Loucy (cell line): ENCODE results near the gene NUMB.

Experiments
- H2AFZ ChIP-seq: fragments of 200-600 bp; sonication (generic); 2 replicates; pipeline ENCODE4 v1.6.0; 2016; ENCODE audit warnings: antibody characterized with exemption, mild to moderate bottlenecking, low read length, moderate library complexity
- H3F3A ChIP-seq: fragments of 200-600 bp; 2 replicates; pipeline ENCODE4 v1.6.0; 2016; ENCODE audit warnings: antibody characterized with exemption, low read depth, mild to moderate bottlenecking
- H3K27me3 ChIP-seq: fragments of 200-600 bp; sonication (generic); 2 replicates; pipeline ENCODE4 v1.6.1; 2014; ENCODE audit warnings: low read length, mild to moderate bottlenecking; ENCODE audit not compliant: insufficient read depth, poor library complexity, severe bottlenecking
- H3K36me3 ChIP-seq: fragments of 200-600 bp; sonication (generic); 2 replicates; pipeline ENCODE4 v1.6.1; 2016; ENCODE audit warnings: low read length; ENCODE audit not compliant: insufficient read depth
- H3K4me1 ChIP-seq: fragments of 200-600 bp; sonication (generic); 2 replicates; pipeline ENCODE4 v1.5.1; 2014; ENCODE audit warnings: low read length, mild to moderate bottlenecking; ENCODE audit not compliant: insufficient read depth, poor library complexity, severe bottlenecking
- H3K4me2 ChIP-seq: fragments of 200-600 bp; sonication (generic); 2 replicates; pipeline ENCODE4 v1.6.0; 2014; ENCODE audit warnings: antibody characterized with exemption, low read length, low read depth, mild to moderate bottlenecking; ENCODE audit not compliant: poor library complexity, severe bottlenecking
- H3K4me3 ChIP-seq: fragments of 200-600 bp; sonication (generic); 2 replicates; pipeline ENCODE4 v1.5.1; 2014; ENCODE audit warnings: low read length, mild to moderate bottlenecking, mixed read lengths; ENCODE audit not compliant: poor library complexity, severe bottlenecking
- H3K79me2 ChIP-seq: fragments of 200-600 bp; sonication (generic); 2 replicates; pipeline ENCODE4 v1.6.1; 2014; ENCODE audit warnings: low read length; ENCODE audit not compliant: insufficient read depth
- H3K9ac ChIP-seq: fragments of 200-600 bp; sonication (generic); 2 replicates; pipeline ENCODE4 v1.6.0; 2014; ENCODE audit warnings: mild to moderate bottlenecking, low read depth, low read length, moderate library complexity; ENCODE audit not compliant: poor library complexity, severe bottlenecking
- H3K9me2 ChIP-seq: fragments of 200-600 bp; sonication (generic); replicated peaks from 2 replicates; pipeline ENCODE4 v1.6.1; 2016; ENCODE audit warnings: low read depth, low read length, mixed read lengths
- H3K9me3 ChIP-seq: fragments of 200-600 bp; sonication (generic); 2 replicates; pipeline ENCODE4 v1.6.1; 2014; ENCODE audit warnings: mild to moderate bottlenecking, antibody characterized with exemption, low read length, low read depth; ENCODE audit not compliant: insufficient read depth
- H4K20me1 ChIP-seq: fragments of 200-600 bp; sonication (generic); 2 replicates; pipeline ENCODE4 v1.6.0; 2014; ENCODE audit warnings: antibody characterized with exemption, low read length, mild to moderate bottlenecking; ENCODE audit not compliant: insufficient read depth, poor library complexity, severe bottlenecking
- EZH2phosphoT487 ChIP-seq: fragments of 200-600 bp; IDR thresholded peaks from 2 replicates; pipeline ENCODE4 v1.6.1; 2018; ENCODE audit warnings: antibody characterized with exemption, mild to moderate bottlenecking, moderate library complexity, borderline replicate concordance
- TF ChIP-seq, protein P1 (sequence below): fragments of 200-600 bp; sonication (generic); conservative IDR thresholded peaks from 2 replicates; pipeline ENCODE4 v1.5.1; 2014; ENCODE audit warnings: mild to moderate bottlenecking, antibody characterized with exemption, low read length

Gene NUMB

DNA sequence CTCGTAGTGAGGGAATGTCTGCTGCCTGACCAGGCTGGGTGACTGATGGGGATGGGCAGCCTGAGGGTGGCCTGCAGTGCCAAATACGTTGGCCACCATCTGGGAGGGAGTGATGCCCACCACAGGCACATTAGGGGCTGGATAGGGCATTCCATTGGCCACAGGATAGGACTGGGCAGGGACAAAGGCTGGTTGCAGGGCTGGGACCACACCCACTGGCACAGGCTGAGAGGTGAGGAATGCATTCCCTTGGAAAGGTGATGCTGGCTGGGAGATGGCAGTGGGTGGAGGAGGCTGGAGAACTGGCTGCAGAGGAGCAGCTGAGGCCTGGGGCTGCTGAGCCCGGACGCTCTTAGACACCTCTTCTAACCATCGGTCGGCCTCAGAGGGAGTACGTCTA is 181.5 kb downstream of the NUMB start:
- Histone ChIP-seq H2AFZ (no peak overlapping the region), H3K9me2 (no peaks in the 10 kb centered on the region), H3K27me3 (no peaks in the 10 kb centered on the region), H3K79me2 (no peaks in the 10 kb centered on the region), H3K4me2 (no peak overlapping the region), H4K20me1 (no peaks in the 10 kb centered on the region), H3K4me3 (no peak overlapping the region), H3K36me3 (peaks cover 62% of the 10 kb centered on the region; the same call in 1 of the 2 replicates), H3K9ac (no peak overlapping the region), H3F3A (no peaks in the 10 kb centered on the region), H3K9me3 (no peaks in the 10 kb centered on the region), H3K4me1 (peaks cover 1% of the 10 kb centered on the region)
- TF ChIP-seq, protein P1, sequence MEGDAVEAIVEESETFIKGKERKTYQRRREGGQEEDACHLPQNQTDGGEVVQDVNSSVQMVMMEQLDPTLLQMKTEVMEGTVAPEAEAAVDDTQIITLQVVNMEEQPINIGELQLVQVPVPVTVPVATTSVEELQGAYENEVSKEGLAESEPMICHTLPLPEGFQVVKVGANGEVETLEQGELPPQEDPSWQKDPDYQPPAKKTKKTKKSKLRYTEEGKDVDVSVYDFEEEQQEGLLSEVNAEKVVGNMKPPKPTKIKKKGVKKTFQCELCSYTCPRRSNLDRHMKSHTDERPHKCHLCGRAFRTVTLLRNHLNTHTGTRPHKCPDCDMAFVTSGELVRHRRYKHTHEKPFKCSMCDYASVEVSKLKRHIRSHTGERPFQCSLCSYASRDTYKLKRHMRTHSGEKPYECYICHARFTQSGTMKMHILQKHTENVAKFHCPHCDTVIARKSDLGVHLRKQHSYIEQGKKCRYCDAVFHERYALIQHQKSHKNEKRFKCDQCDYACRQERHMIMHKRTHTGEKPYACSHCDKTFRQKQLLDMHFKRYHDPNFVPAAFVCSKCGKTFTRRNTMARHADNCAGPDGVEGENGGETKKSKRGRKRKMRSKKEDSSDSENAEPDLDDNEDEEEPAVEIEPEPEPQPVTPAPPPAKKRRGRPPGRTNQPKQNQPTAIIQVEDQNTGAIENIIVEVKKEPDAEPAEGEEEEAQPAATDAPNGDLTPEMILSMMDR: no peak
- no peak for TF ChIP-seq EZH2phosphoT487

DNA sequence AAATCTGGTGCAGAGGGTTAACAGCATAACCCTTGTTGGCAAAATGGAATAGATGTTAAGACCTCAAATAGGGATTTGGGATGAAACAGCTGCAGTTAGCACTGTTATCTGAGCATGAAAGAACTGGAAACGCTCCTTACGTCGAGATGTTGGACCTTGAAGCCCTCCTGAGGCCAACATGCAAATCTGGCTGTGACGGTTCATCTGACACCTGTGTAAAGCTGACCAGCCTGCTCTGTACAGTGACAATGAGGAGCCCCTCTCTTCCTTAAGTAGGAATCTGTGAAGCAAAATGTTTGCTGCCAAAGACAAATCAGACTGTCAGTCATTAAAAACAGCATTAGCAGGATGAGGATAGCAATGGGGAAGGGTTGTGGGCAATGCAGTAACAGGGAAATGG is 184.5 kb downstream of the NUMB start:
- Histone ChIP-seq H3K4me3 (no peak overlapping the region), H3K4me2 (no peak overlapping the region)

DNA sequence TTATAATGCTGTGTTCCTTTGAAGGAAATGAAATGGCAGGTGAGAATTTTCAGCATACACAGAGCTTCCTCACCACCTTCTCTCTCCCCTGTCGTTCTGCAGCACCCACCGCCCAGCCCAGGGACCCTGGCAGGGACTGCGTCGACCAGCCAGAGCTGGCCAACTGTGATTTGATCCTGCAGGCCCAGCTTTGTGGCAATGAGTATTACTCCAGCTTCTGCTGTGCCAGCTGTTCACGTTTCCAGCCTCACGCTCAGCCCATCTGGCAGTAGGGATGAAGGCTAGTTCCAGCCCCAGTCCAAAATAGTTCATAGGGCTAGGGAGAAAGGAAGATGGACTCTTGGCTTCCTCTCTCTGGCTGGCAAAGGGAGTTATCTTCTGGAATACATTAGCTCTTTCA is 186.0 kb downstream of the NUMB start:
- no peaks in the 10 kb centered on the region for H3K27me3 ChIP-seq
- H3K4me3 ChIP-seq: no peak overlapping the region
- no peaks in the 10 kb centered on the region for H3K79me2 ChIP-seq
- H3K4me2 ChIP-seq: no peak overlapping the region
- peaks cover 38% of the 10 kb centered on the region; the same call in 1 of the 2 replicates for H3K36me3 ChIP-seq
- H2AFZ ChIP-seq: no peak overlapping the region
- no peaks in the 10 kb centered on the region for H3K9me3 ChIP-seq
- no peaks in the 10 kb centered on the region for H4K20me1 ChIP-seq
- H3F3A ChIP-seq: no peaks in the 10 kb centered on the region
- H3K4me1 ChIP-seq: no peaks in the 10 kb centered on the region
- H3K9ac ChIP-seq: no peak overlapping the region
- TF ChIP-seq EZH2phosphoT487: no peak
- TF ChIP-seq, protein P1: no peak
- no peaks in the 10 kb centered on the region for H3K9me2 ChIP-seq

More for the DNA sequence above, 184.5 kb downstream of the NUMB start:
- TF ChIP-seq EZH2phosphoT487: no peak
- TF ChIP-seq, protein P1: no peak
- Histone ChIP-seq H4K20me1 (no peaks in the 10 kb centered on the region), H3K79me2 (no peaks in the 10 kb centered on the region), H3K36me3 (peaks cover 41% of the 10 kb centered on the region; the same call in 1 of the 2 replicates), H3K9me3 (no peaks in the 10 kb centered on the region), H3F3A (no peaks in the 10 kb centered on the region), H3K9ac (no peak overlapping the region), H2AFZ (no peak overlapping the region), H3K9me2 (no peaks in the 10 kb centered on the region), H3K4me1 (no peaks in the 10 kb centered on the region), H3K27me3 (no peaks in the 10 kb centered on the region)
